ENCODE results near the gene LAMC3. TPM values are rescaled to one million over a fixed set of nuclear protein-coding genes. Genes with fewer than 3 reads are reported as not detected.
"Not testable (repeated sequence)": the region's sequence is repeated elsewhere in the genome, so short reads cannot be mapped to it uniquely, and the experiment has no call there.

LAMC3 gene
- polyA plus RNA-seq, 4 donors, result 20.1 to 31.2 (median 25.5) TPM

- no peak for DNase-seq (ENCODE audit: low read depth in 4 of 4, low spot score in 3 of 4)
Measured at GRCh38 chr9:131111186-131111853, 102.3 kb downstream of the LAMC3 start.

- no peak for DNase-seq (ENCODE audit: low read depth in 4 of 4, low spot score in 3 of 4)
Measured at GRCh38 chr9:131111854-131112311, 102.9 kb downstream of the LAMC3 start.

GRCh38 chr9:131112374-131113154 is 103.6 kb downstream of the LAMC3 start:
- DNase-seq (ENCODE audit: low read depth in 4 of 4, low spot score in 3 of 4), result no peak

- no peak for DNase-seq (ENCODE audit: low read depth in 4 of 4, low spot score in 3 of 4)
Measured at GRCh38 chr9:131113655-131114054, 104.7 kb downstream of the LAMC3 start.

- DNase-seq (ENCODE audit: low read depth in 4 of 4, low spot score in 3 of 4), result no peak
Measured at GRCh38 chr9:131114084-131114535, 105.1 kb downstream of the LAMC3 start.

- not testable (repeated sequence) for DNase-seq (ENCODE audit: low read depth in 4 of 4, low spot score in 3 of 4)
Measured at GRCh38 chr9:131115360-131115742, 106.4 kb downstream of the LAMC3 start.

- DNase-seq (ENCODE audit: low read depth in 4 of 4, low spot score in 3 of 4), result no peak
Measured at GRCh38 chr9:131116281-131117120, 107.5 kb downstream of the LAMC3 start.

GRCh38 chr9:131117121-131117761 is 108.3 kb downstream of the LAMC3 start:
- no peak for DNase-seq (ENCODE audit: low read depth in 4 of 4, low spot score in 3 of 4)

GRCh38 chr9:131117762-131118145 is 108.8 kb downstream of the LAMC3 start:
- no peak for DNase-seq (ENCODE audit: low read depth in 4 of 4, low spot score in 3 of 4)

- DNase-seq (ENCODE audit: low read depth in 4 of 4, low spot score in 3 of 4), result no peak
Measured at GRCh38 chr9:131119600-131119999, 110.6 kb downstream of the LAMC3 start.

- no peak for DNase-seq (ENCODE audit: low read depth in 4 of 4, low spot score in 3 of 4)
Measured at GRCh38 chr9:131120620-131121228, 111.8 kb downstream of the LAMC3 start.

GRCh38 chr9:131121346-131121745 is 112.4 kb downstream of the LAMC3 start:
- no peak for DNase-seq (ENCODE audit: low read depth in 4 of 4, low spot score in 3 of 4)

GRCh38 chr9:131122158-131122557 is 113.2 kb downstream of the LAMC3 start:
- no peak for DNase-seq (ENCODE audit: low read depth in 4 of 4, low spot score in 3 of 4)

- no peak for DNase-seq (ENCODE audit: low read depth in 4 of 4, low spot score in 3 of 4)
Measured at GRCh38 chr9:131125038-131125287, 116.0 kb downstream of the LAMC3 start.

- peak; percentile 97 to 100 (median 98) for DNase-seq (ENCODE audit: low read depth in 4 of 4, low spot score in 3 of 4)
Measured at GRCh38 chr9:131125288-131126058, 116.5 kb downstream of the LAMC3 start, which contains the start of gene NUP214. Gene NUP214, plus strand, starts transcription at chr9:131125586. Its CDS starts 119 bp downstream, at chr9:131125705.

GRCh38 chr9:131126059-131126426 is 117.1 kb downstream of the LAMC3 start:
- DNase-seq (ENCODE audit: low read depth in 4 of 4, low spot score in 3 of 4), result no peak

- DNase-seq (ENCODE audit: low read depth in 4 of 4, low spot score in 3 of 4), result no peak
Measured at GRCh38 chr9:131129183-131129582, 120.2 kb downstream of the LAMC3 start.

- no peak for DNase-seq (ENCODE audit: low read depth in 4 of 4, low spot score in 3 of 4)
Measured at GRCh38 chr9:131138676-131139075, 129.7 kb downstream of the LAMC3 start.

GRCh38 chr9:131140112-131140511 is 131.1 kb downstream of the LAMC3 start:
- DNase-seq (ENCODE audit: low read depth in 4 of 4, low spot score in 3 of 4), result no peak

GRCh38 chr9:131140550-131140949 is 131.6 kb downstream of the LAMC3 start:
- no peak for DNase-seq (ENCODE audit: low read depth in 4 of 4, low spot score in 3 of 4)
